CD4-positive, alpha-beta T cell treated with Interleukin-6 for 4 hours (primary cell): ENCODE results near the gene PHLDB3.
A peak's percentile ranks its signal among the peaks of the same experiment; 100 is the strongest.
"Not testable (repeated sequence)": the region's sequence is repeated elsewhere in the genome, so short reads cannot be mapped to it uniquely, and the experiment has no call there.

ENCODE experiments used
- DNase-seq: peaks from one replicate; pipeline ENCODE4 v3.0.0-alpha.2; 2020; ENCODE audit warnings: mixed read lengths

PHLDB3 gene

DNA sequence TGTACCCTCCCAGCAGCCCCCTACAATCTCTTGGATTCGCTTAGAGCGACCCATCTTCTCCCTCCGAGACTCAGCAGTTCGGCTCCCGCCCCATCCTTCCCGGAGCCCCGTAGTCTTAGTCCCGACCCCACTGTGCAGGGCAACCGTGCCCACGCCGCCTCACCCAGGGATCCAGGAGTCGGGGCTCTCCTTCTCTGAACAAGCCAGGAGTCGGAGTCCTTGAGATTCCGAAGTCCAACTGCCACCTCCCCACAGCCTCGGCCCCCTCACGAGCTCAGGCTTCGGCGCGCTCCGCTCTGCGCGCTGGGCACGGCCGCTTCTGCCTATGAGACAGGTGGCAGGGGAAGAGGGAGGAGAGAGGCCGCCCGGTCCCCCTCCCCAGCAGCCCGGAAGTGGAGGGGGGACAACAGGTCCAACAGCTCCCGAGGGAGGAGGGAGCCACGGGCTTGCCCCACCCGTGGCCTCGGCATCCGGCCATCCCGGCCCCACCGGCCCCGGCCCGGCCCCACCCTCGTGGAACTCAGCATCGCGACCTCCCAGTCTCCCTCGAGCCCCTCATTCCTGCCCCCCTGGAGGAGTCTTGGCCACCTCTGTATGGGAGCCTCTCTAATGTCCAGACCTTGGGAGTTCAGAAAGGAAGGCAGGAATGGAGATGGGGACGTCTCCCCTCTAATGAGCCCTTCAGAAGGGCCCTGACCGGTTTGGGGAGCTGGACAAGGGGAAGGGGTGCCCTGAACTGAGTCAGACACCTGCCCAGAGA, at the start of gene PHLDB3:
TSS of gene PHLDB3 (minus strand) at position 321 of the 760 bp plus-strand sequence. CDS start 628 bp downstream, outside the sequence.
- DNase-seq: peak; percentile 67

- DNase-seq: no peak
These were observed 49.1 kb upstream of the PHLDB3 start for GRCh38 chr19:43553656-43554055.

GRCh38 chr19:43552616-43553015, 48.1 kb upstream of the PHLDB3 start:
- no peak for DNase-seq

- DNase-seq: no peak
These were observed 47.6 kb upstream of the PHLDB3 start for GRCh38 chr19:43552198-43552450.

- no peak for DNase-seq
These were observed 47.1 kb upstream of the PHLDB3 start for GRCh38 chr19:43551399-43552197.

DNA sequence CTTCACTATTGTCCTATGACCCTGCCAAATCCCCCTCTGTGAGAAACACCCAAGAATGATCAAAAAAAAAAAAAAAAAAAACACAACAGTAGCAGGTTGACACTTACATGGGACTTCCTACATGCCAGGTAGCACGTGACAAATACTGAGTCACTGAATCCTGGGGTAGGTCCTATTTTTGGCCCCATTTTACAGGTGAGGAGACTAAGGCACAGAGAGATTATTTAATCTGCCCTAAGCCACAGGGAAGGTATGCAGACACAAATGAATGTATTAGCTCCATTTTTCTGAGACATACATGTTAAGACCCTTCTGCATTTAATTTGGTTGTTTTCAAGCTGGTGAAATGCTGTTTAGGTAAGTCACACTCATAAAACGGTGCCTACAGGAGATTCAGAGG, 44.2 kb upstream of the PHLDB3 start:
- DNase-seq: no peak

- not testable (repeated sequence) for DNase-seq
These were observed 43.4 kb upstream of the PHLDB3 start for GRCh38 chr19:43547926-43548325.

DNA sequence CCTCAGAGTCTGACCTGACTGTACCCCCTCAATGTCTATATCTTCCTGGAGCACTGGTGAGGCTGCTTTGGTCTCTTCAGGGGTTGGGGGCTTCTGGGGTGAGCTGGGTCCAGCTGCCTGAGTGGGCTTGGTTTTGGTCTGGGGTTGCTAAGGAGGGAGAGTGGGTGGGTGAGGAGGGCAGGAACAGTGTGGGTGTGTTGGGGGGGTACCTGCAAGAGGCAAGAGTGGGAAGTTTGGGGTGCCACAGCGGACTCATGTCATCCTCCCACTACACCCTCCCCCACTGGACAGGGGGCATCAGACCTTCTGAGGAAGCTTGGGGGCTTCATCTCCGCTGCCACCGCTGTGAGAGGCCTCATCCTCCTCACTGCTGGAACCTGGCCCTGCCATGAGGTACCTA, 42.0 kb upstream of the PHLDB3 start:
- no peak for DNase-seq

GRCh38 chr19:43545981-43546380, 41.4 kb upstream of the PHLDB3 start:
- DNase-seq: no peak

GRCh38 chr19:43545276-43545675, 40.7 kb upstream of the PHLDB3 start:
- DNase-seq: no peak

- DNase-seq: no peak
These were observed 39.5 kb upstream of the PHLDB3 start for GRCh38 chr19:43544077-43544476.

DNA sequence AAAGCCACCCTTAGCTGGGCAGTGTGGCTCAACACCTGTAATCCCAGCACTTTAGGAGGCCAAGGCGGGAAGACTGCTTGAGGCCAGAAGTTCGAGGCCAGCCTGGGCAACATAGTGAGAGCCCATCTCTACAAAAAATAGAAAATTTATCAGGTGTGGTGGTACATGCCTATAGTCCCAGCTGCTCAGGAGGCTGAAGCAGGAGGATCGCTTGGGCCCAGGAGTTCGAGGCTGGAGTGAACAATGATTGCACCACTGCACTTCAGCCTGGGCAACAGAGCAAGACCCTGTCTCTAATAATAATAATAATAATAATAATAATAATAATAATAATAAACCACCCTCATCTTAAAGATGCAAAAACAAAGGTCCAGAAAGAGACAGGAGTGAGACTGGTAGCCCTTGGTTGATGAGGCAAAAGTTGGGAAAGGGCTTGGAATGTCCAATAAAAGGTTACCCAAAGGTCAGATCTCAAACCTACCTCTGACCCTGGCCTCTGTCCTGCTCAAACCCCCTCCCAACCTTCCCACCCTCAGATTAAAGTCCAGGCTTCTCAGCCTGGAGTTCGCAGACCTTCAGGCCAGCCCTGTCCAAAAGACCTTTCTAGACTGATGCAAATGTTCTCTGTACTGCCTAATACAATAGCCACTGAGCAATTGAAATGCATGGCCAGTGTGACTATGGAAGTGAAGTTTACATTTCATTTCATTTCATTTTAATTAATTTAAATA, 37.5 kb upstream of the PHLDB3 start:
- DNase-seq: no peak

DNA sequence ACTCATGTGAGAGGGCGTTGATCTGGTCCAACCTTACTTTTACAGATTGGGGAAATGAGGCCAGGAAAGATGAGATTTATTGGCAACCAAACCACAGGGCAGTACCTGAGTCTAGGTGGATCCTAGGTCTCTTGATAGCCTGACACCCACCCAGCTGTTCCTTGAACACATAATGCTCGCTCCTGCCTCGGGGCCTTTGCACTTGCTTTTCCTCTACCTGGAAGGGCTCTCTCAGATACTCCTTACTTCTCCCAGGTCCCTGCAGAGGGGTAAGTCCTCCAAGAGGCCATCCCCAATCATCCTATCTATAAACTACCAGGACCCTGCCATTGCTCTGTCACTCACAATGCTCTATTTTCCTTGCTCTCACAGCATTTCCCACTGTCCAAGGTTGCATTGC, 35.8 kb upstream of the PHLDB3 start:
- no peak for DNase-seq

- DNase-seq: no peak
These were observed 34.4 kb upstream of the PHLDB3 start for GRCh38 chr19:43538922-43539321.

GRCh38 chr19:43534816-43535761, 30.5 kb upstream of the PHLDB3 start:
- peak; percentile 50 for DNase-seq

GRCh38 chr19:43534305-43534815, 29.8 kb upstream of the PHLDB3 start:
- DNase-seq: no peak

DNA sequence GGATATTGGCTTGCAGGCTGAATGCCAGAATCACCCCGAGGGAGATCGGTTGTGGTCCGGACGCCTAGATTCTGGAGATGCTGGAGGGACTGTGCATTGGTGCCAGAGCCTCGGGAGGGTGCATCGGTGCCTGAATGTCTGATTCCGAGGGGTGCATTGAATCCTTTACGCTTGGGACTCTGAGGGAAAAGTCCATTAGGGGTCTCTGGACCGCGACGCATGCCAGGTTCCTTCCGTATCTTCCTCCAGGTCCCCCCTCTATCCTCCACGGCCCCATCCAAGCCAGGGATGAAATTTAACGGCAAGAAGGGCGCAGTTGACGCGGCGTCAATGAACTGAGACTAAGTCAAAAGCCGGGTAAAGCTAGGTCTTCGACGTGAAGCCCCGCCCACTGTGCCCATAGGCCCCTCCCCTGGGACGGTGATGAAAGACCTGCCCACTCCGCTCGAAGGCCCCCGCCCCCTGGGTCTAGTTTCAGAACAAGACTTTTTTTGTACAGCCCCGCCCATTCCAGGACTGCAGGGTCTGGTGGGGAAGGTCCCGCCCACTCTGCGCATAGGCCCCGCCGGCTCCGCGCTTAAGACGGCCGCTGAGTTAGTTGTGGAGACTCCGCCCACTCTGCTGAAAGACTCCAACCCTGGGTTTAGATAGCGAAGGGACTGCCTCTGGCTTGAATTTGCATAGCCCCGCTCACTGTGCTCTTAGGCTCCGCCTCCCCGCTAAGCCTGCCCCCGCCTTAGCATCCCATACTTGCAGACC, 29.2 kb upstream of the PHLDB3 start:
- peak; percentile 98 for DNase-seq

- peak; percentile 90 for DNase-seq
These were observed 28.5 kb upstream of the PHLDB3 start, which contains the start of gene ZNF575 for GRCh38 chr19:43532962-43533545. TSS of gene ZNF575 (plus strand) at chr19:43533188. CDS start at chr19:43534423, 1,235 bp downstream.

- DNase-seq: no peak
These were observed 28.0 kb upstream of the PHLDB3 start for GRCh38 chr19:43532571-43532961.

- DNase-seq: no peak
These were observed 23.5 kb upstream of the PHLDB3 start for GRCh38 chr19:43527860-43528622.
